Retinal pigment epithelial cell (primary cell): ENCODE results near the gene TET3.

Experiments used
- DNase-seq: peaks from one replicate; pipeline ENCODE4 v3.0.0-alpha.2; 2010; ENCODE audit warnings: low read depth
- H3K4me3 ChIP-seq: 2 replicates; pipeline ENCODE4 v1.5.1; 2011; ENCODE audit warnings: mild to moderate bottlenecking, low read length, control low read depth, moderate library complexity
- TF ChIP-seq, protein P1 (sequence below): conservative IDR thresholded peaks from 2 replicates; pipeline ENCODE4 v1.5.1; 2011; ENCODE audit warnings: low read depth, low read length, control low read depth, inconsistent platforms

The TET3 gene

DNA sequence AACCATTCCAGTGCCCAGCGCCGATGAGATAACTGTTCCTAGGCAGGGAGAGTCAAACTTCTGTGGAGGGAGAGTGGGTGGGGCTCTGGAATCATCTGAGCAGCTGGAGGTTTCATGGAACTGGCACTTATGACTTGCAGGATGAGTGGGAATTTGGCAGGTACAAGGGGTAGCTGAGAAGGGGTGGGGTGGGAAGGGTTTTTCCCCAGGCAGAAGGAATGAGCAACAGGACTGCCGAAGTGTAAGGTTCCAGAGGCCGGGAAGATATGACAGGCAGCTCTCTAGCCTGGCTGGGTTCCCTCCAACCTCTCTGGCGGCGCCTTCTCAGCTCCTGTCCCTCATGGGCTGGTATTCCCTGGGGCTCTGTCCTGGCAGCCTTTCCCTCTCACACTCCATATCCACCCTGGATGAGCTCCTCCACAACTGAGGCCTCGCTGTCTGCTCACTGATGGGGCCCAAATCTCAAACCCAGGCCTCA, 2.5 kb upstream of the TET3 start:
- no peak for DNase-seq
- TF ChIP-seq, protein P1, sequence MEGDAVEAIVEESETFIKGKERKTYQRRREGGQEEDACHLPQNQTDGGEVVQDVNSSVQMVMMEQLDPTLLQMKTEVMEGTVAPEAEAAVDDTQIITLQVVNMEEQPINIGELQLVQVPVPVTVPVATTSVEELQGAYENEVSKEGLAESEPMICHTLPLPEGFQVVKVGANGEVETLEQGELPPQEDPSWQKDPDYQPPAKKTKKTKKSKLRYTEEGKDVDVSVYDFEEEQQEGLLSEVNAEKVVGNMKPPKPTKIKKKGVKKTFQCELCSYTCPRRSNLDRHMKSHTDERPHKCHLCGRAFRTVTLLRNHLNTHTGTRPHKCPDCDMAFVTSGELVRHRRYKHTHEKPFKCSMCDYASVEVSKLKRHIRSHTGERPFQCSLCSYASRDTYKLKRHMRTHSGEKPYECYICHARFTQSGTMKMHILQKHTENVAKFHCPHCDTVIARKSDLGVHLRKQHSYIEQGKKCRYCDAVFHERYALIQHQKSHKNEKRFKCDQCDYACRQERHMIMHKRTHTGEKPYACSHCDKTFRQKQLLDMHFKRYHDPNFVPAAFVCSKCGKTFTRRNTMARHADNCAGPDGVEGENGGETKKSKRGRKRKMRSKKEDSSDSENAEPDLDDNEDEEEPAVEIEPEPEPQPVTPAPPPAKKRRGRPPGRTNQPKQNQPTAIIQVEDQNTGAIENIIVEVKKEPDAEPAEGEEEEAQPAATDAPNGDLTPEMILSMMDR, result no peak

DNA sequence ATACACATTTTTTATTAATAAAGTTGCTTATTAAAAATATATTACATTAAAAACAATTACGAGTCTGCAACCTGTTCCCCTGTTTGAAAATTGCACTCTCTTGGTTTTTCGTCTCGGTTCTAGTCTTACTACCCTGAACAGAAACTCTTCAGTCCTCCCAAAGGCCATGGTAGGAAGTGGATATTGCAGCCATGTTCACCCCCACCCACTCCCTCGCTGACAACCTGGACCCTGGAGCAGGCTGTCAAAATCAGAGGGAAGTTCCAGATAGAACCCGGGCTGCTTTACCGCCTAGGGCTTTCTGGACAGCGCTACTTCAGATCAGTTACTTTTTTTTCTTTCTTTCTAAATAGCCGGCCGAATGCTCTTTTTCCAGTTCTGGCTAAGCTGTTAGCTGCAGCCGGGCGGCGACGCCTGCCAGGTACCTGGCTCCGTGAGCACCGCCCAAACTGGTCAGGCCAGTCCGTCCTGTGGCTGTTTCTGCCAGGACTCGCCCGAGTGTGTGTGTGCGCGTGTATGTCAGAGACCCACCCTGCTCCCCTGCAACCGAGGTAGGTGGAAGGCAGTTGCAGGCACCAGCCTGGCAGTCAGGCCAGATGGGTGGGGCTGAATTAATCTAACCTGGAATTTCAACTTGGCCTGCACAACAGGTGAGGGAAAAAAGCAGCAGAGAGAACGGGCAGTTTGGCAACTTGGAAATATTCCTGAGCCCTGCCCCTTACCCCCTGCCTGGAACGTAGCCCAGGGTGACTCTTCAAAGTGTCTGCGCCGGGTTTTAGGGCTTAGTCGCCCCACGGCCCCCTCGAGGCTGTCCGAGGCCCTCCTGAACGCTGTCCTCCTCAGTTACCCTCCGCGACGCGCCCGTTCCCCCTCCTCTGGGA, 1.1 kb upstream of the TET3 start:
- peak overlapping the region; percentile 48 for H3K4me3 ChIP-seq
- TF ChIP-seq, protein P1, result no peak
- peak; percentile 69 for DNase-seq

More for the DNA sequence above, 2.5 kb upstream of the TET3 start:
- no peak overlapping the region for H3K4me3 ChIP-seq

DNA sequence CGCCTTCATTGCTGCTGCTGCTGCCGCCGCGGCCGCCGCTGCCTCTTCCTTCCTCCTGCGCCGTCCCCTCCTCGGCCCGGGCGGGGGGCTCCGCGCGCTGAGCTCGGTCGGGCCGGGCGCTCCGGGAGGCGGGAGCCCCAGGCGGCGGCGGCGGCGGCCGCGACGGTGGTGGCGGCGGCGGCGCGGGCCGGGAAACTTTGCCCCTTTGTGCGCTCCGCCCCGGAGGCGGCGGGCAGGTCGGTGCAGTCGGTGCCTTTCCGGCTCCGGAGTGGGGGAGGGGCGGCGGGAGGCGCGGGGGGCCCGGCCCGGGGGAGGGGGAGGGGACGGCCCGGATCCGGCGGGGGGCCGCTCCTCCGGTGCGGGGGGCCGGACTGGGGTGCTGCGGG, 205 bp downstream of the TET3 start:
- peak overlapping the region; percentile 23 for H3K4me3 ChIP-seq
- TF ChIP-seq, protein P1, result no peak
- no peak for DNase-seq

DNA sequence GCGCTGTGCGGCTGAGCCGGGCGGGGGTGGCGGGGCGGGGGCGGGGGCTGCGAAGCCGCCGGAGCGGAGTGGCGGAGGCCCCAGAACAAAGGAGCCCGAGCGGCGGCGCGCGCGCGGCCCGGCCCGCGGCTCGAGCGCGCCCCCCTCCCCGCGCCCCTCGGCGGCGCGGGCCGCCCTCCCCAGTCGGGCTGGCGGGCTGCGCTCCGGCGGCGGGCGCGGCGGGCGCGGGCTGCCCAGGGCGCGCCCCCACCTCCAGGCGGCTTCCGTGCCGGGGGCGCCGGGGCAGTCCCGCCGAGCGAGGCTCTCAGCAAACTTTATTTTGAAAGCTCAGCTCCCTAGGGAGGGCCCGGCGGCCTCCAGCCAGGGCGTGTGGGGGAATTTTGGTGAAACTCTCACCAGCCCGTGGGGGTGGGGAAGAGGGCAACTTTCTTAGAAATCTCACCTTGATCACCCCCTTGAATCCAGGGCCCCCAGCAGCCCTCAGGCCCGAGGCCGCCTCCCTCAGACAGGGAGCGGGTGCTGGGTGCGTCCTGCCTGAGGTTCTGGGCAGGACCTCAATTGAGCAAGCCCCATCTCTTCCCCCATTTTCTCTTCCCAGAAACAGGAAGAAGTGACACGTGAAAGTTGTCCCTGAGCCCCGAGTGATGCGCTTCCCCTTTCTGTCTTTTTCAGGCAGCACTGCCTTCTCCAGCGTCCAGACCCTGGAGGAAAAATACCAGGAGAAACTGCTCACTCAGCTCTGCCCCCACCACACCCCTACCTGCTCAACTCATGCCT, 786 bp downstream of the TET3 start:
- no peak for DNase-seq
- TF ChIP-seq, protein P1, result no peak
- H3K4me3 ChIP-seq, result peak overlapping the region; percentile 59

DNA sequence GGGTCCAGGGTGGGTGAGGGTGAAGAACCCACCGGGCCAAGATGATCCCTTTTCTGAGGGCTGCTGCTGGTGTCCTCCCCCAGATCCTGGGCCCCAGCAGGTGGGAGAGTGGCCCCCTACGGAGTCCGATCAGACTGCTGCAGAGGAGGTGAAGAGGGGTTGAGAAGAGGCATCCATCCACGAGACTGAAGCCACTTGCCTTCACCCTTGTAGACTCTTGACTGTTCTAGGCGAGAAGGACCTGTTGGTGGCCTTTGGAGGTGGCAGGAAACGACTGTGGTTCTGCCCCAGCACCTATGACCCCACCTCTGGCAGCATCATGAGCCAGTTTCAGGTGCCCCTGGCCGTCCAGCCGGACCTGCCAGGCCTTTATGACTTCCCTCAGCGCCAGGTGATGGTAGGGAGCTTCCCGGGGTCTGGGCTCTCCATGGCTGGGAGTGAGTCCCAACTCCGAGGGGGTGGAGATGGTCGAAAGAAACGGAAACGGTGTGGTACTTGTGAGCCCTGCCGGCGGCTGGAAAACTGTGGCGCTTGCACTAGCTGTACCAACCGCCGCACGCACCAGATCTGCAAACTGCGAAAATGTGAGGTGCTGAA, 1.5 kb downstream of the TET3 start:
- DNase-seq, result no peak
- TF ChIP-seq, protein P1, result no peak
- peak overlapping the region; percentile 59 for H3K4me3 ChIP-seq

DNA sequence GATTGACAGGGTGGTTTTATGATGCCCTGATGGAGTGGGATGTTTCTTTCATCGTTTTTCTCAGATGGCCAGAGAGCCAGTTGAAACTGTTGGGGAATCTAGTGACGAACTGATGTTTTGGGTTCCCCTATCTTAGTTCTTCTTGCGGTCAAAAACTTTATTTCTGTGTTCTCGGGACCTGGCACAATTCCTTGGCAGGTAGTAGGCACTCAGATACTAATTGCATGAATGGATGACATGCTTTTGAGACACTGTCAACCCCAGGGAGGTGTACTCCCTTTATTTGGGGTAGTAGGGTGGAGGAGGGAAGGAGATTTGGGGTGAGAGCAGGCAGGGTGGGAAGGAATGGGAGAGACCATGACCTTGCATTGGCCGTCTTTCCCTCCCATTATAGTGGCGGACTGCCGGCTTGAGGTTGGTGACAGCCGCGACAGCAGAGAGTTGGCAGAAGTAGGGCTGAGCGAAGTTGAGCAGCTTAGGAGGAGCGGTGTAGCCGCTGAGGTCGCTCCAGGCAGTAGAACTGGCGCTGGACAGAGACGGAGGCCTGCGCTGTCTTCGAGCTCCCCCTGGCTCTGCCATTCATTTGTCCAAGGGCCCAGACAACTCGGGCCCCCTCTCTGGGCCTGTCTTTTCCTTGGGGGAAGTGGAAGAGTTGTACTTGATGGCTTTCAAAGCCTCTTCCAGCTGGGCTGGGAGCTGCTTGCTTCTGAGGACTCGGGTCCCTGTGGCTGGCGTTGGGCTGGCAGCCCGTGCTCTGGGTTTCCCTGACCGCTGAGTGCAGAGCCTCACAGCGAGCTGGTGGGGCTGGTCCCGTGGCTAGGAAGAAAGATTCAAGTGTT, 2.6 kb downstream of the TET3 start:
- DNase-seq, result no peak
- TF ChIP-seq, protein P1, result peak; percentile 46
- H3K4me3 ChIP-seq, result peak overlapping the region; percentile 38
